Panc1 (cell line): Measurements from ENCODE around the gene PHF2.

Experiments
- POLR2AphosphoS5 ChIP-seq: IDR thresholded peaks from 2 replicates; pipeline ENCODE4 v1.6.1; 2012; ENCODE audit warnings: mild to moderate bottlenecking, low read depth, low read length, moderate library complexity
- SIN3A ChIP-seq: IDR thresholded peaks from 2 replicates; pipeline ENCODE4 v1.6.1; 2012; ENCODE audit warnings: low read depth, mild to moderate bottlenecking, low read length, moderate library complexity, borderline replicate concordance; ENCODE audit not compliant: insufficient read depth
- TCF7L2 ChIP-seq: IDR thresholded peaks from 2 replicates; pipeline ENCODE4 v1.6.1; 2011; ENCODE audit warnings: mild to moderate bottlenecking, low read depth, low read length, inconsistent platforms
- TF ChIP-seq, protein P1 (sequence below): fragments of 450-650 bp; IDR thresholded peaks from 2 replicates; pipeline ENCODE4 v1.5.1; 2017; ENCODE audit warnings: mild to moderate bottlenecking
- TF ChIP-seq, protein P2 (sequence below), 2 experiments: IDR thresholded peaks; 2 replicates each; pipeline ENCODE4 v1.6.1; 2011 to 2012; ENCODE audit warnings: low read depth in 2 of 2, control low read depth in 1 of 2, low read length in 1 of 2, mild to moderate bottlenecking in 1 of 2, moderate library complexity in 1 of 2; ENCODE audit not compliant: insufficient read depth in 1 of 2

DNA sequence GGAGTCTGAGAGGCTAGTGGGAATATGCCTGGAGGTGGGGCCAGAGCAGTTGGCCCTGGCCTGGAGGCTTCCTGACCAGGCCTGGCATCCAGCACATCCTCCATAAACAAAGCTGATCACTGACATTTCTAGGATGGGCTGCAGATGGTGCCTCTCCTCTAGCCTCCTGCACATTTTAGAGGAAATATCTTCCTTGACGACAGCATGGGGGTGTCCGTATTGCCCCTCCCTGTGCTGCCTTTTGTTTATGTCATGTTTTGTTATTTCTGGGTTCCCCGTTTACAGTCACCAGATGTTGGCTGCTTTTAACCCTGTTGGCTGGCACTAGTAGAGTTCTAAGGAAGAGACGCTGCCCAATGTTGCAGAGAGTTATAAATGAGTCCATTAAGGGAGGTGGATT is 148.5 kb downstream of the PHF2 start:
- TF ChIP-seq, protein P1, sequence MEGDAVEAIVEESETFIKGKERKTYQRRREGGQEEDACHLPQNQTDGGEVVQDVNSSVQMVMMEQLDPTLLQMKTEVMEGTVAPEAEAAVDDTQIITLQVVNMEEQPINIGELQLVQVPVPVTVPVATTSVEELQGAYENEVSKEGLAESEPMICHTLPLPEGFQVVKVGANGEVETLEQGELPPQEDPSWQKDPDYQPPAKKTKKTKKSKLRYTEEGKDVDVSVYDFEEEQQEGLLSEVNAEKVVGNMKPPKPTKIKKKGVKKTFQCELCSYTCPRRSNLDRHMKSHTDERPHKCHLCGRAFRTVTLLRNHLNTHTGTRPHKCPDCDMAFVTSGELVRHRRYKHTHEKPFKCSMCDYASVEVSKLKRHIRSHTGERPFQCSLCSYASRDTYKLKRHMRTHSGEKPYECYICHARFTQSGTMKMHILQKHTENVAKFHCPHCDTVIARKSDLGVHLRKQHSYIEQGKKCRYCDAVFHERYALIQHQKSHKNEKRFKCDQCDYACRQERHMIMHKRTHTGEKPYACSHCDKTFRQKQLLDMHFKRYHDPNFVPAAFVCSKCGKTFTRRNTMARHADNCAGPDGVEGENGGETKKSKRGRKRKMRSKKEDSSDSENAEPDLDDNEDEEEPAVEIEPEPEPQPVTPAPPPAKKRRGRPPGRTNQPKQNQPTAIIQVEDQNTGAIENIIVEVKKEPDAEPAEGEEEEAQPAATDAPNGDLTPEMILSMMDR: no peak
- TF ChIP-seq SIN3A (no peak), POLR2AphosphoS5 (no peak), TCF7L2 (no peak)
- TF ChIP-seq, protein P2, sequence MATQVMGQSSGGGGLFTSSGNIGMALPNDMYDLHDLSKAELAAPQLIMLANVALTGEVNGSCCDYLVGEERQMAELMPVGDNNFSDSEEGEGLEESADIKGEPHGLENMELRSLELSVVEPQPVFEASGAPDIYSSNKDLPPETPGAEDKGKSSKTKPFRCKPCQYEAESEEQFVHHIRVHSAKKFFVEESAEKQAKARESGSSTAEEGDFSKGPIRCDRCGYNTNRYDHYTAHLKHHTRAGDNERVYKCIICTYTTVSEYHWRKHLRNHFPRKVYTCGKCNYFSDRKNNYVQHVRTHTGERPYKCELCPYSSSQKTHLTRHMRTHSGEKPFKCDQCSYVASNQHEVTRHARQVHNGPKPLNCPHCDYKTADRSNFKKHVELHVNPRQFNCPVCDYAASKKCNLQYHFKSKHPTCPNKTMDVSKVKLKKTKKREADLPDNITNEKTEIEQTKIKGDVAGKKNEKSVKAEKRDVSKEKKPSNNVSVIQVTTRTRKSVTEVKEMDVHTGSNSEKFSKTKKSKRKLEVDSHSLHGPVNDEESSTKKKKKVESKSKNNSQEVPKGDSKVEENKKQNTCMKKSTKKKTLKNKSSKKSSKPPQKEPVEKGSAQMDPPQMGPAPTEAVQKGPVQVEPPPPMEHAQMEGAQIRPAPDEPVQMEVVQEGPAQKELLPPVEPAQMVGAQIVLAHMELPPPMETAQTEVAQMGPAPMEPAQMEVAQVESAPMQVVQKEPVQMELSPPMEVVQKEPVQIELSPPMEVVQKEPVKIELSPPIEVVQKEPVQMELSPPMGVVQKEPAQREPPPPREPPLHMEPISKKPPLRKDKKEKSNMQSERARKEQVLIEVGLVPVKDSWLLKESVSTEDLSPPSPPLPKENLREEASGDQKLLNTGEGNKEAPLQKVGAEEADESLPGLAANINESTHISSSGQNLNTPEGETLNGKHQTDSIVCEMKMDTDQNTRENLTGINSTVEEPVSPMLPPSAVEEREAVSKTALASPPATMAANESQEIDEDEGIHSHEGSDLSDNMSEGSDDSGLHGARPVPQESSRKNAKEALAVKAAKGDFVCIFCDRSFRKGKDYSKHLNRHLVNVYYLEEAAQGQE (IDR thresholded peaks at IDR 0.05; ENCODE audit: insufficient read depth in 1 of 2, low read depth in 2 of 2, low read length in 1 of 2): no peak
